NCI-H1694 treated with DMSO at 0.1 percent for 48 hours (cell line): ENCODE results near the gene MTCH1.

Source experiments
- DNase-seq: peaks from one replicate; lab custom pipeline; 2025; lab: John Stamatoyannopoulos, UW

The MTCH1 gene, protein sequence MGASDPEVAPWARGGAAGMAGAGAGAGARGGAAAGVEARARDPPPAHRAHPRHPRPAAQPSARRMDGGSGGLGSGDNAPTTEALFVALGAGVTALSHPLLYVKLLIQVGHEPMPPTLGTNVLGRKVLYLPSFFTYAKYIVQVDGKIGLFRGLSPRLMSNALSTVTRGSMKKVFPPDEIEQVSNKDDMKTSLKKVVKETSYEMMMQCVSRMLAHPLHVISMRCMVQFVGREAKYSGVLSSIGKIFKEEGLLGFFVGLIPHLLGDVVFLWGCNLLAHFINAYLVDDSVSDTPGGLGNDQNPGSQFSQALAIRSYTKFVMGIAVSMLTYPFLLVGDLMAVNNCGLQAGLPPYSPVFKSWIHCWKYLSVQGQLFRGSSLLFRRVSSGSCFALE

DNA sequence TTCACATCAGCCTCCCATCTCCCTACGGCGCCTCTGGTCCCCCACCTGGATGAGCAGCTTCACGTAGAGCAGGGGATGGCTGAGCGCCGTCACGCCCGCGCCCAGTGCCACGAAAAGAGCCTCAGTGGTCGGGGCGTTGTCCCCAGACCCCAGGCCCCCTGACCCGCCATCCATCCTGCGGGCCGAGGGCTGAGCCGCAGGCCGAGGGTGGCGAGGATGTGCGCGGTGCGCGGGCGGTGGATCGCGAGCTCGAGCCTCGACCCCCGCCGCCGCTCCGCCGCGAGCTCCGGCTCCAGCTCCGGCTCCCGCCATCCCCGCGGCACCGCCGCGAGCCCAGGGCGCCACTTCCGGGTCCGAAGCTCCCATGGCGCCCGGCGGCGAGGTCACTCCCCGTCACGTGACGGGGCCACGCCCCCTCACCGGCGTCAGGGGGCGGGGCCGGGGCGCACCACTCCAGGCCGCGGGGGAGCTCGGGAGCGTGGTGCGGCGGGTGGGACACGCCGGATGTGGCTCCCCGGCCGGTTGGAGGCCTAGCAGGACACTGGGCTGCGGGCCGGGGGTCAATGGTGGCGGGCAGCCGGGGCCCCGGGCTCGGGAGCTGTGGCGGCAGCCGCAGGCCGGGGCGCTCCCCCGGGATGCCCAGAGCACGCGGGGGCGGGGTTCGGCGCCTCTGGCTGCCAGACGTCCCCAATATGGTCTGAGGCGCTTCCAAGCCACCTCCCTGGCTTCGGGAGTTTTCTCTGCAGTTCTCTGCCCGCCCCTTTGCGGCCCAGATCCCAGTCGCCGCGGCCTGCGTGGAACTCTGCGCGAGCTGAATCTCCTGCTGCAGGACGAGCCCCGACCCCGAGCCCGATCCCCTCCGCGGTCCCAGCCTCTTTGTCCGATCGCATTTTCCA, at the start of gene MTCH1:
MTCH1 (minus strand) TSS at position 389 of the 896 bp plus-strand sequence; CDS start at position 366, 23 bp downstream.
- DNase-seq: peak; percentile 64

DNA sequence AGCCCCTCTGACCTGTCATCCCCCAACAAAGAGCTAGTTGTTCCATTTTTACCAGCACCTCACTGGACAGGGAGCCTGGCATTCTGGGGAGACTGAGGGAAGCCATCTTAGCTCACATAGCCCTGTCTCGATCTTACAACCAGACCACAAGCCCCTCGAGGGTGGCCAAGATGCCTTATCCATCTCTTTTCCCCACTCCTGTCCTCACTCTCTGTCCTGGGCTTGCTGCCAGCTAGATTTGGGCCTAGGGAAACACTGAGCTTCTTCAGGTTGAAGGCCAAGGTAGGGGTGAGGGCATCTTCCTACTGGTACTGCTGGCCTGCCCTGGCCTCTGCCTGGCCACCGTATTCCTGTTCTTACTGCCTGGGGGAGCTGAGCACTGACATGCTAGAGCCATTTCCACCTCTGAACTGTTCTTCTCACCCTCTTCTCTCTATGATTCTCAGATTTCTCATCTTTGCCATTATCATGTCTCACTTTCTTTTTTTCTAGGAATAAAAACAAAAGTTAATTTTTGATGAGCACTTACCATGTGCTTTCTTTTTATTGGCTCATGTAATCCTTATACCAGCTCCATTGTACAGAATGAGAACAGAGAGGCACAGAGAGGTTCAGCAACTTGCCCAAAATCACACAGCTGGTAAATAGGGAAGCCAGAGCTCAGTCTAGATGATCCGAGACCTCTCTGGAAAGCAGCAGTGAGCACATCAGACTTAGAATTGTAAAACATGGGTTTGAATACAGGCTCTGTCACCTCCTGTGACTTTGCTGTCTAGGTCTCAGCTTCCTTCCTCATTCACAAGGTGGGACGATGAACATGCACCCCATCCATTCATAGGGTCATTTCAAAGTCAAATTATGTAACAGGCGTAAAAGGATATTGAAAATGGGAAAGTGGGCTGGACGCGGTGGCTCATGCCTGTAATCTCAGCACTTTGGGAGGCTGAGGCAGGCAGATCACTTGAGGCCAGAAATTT, 48.1 kb upstream of the MTCH1 start:
- DNase-seq: no peak

DNA sequence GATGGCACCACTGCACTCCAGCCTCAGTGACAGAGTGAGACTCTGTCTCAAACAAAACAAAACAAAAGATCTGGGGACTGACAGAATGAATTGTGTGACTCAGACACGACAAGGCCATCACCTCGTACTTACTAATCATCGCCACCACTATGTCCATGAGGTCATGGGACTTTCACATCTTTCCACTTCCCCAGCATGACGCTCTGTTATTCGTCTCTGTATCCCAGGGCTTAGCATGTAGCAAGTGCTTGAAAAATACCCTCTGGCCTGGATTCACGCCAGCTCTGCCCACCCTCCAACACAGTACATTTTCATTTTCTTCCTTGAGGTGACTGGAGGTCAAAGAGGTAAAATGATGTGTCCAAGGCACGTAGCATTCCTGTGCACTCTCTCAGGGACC, 47.3 kb upstream of the MTCH1 start:
- DNase-seq: no peak

DNA sequence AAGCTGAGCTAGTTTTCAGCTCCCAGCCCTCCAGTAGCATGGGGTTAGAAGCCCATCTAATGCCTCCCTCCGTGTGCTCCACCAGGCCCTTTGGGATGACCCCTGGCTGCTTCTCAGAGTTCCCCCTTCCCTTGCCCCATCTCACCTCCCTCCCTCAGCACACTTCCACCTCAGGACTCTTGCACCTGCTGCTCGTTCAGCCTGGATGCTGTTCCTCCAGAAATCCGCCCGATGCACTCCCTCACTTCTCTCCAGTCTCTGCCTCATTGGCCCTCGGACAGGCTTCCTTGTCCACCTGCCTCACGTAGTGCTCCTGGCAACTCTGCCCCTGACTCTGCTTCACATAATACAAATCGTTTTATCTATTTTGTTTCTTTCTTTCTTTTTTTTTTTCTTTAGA, 46.2 kb upstream of the MTCH1 start:
- DNase-seq: no peak

DNA sequence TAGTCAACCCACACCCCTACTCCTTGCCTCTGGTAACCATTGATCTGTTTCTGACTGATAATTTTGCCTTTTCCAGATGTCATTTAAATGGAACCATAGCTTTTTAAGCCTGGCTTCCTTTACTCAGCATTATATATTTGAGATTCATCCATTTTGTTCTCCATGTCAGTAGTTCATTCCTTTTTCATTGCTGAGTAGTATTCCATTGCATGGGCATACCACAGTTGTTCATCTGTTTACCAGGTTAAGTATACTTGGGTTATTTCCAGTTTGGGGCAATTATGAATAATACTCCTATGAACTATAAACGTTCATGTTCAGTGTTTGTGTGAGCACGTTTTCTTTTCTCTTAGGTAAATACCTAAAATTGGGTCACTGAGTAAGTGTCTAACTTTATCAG, 44.6 kb upstream of the MTCH1 start:
- DNase-seq: no peak

DNA sequence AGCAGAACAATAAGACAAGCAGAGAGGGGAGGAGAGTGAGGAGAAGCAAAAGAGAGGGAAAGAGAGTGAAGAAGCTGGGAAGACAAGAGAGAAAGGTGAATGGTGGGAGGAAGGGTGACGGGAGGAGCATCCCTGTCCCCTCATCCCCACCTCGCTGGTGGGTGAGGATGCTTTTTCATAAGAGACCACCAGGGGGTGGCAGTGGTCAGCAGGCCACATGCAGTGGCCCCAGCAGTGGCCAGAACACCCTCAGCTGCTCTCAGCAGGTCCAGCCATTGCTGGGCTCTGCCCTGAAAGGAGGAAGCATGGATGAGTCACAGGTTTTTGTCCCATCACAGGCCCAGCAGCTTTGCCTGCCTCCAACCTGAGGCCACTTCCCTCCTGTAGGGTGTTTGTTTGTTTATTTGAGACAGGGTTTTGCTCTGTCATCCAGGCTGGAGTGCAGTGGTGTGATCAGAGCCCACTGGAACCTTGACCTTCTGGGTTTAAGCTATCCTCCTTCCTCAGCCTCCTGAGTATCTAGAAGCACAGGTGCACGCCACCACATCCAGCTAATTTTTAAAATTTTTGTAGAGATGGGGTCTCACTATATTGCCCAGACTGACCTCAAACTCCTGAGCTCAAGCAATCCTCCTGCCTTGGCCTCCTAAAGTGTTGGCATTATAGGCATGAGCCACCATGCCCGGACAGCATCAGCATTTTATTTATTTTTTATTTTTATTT, 43.4 kb upstream of the MTCH1 start:
- no peak for DNase-seq

DNA sequence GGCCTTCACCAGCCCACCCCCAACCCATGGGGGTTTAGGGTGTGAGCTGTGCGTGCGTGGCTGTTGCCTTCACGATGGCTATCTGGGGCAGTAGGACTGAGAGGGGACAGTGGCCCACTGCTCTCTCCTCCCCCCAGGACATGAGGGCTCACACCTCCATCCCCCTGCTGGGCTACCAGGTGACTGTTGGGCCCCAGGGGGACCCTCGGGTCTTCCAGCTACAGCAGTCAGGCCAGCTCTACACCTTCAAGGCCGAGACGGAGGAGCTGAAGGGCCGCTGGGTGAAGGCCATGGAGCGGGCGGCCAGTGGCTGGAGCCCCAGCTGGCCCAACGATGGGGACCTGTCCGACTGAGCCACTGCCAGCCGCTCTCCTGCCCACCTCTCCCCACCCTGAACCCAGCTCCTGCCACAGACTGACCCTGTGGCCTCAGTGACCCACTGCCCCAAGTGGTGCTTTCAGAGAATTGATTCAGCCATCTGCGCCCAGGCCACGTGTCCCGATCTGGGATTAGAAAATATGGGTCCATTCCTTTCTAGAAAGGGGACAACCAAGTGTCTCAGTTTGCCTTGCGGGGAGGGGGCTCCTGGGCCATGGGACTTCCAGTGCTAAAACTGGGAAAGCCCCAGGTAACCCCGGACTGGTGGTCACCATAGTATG, 41.9 kb upstream of the MTCH1 start:
- DNase-seq: no peak

DNA sequence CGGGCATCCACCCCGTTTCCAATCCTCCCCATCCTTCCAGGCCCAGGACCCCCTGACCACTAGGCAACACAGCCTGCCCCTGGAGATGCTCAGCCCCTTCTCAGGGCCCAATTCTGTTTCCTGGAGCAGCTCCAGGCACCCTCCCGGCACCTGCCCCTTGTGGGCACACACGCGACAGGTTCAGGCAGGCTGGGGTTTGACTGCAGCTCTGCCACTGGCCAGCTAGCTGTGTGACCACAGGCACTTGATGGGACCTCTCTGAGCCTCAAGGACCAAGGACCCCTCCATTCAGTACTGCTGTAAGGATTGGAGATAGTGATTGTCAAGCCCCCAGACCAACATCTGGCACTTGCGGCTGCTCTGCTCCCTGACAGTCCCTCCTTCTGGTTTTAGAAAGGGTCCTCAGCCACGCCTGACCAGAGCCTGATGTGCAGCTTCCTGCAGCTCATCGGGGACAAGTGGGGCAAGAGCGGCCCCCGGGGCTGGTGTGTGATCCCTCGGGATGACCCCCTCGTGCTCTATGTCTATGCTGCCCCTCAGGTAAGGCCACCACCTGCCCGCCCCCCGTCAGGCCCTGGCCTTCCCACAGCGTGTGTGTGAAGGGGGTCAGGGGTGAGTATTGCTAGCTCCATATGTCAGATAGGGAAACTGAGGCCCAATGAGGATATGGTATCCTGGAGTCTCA, 41.2 kb upstream of the MTCH1 start:
- DNase-seq: no peak

DNA sequence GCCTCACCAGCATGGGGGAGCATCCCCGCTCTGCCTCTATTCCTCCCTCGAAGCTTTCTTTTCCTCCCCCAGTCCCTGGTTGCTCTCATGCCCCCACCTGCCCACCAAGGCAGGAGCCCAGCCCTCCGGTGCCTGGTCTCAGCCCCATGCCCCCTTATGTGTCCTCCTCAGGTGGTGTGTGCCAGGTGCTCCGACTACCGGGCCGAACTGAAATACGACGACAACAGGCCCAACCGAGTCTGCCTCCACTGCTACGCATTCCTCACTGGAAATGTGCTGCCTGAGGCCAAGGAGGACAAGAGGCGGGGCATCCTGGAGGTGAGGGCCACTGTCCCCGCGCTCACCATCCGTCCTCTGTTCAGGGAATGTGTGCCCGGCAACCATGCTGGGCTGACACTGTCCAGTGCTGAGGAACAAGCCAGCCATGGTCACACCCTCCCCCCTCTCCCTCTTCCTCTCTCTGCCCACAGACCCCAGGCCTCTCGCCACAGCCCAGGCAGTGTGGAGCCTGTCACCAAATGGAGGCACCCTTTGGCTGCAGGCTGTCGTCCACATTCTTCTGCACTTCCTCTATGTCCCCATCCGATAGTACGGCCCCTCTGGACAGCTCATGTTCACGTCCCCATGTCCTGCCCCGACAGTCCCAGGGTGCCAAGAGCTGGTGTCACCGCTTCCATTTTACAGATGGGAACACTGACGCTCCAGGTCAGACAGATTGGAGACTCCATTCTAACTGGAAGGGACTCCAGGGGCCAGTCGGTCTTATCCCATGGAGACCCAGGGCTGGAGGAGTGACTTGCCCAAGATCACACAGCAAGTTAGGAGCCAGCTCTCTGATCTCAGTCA, 39.8 kb upstream of the MTCH1 start:
- DNase-seq: no peak

DNA sequence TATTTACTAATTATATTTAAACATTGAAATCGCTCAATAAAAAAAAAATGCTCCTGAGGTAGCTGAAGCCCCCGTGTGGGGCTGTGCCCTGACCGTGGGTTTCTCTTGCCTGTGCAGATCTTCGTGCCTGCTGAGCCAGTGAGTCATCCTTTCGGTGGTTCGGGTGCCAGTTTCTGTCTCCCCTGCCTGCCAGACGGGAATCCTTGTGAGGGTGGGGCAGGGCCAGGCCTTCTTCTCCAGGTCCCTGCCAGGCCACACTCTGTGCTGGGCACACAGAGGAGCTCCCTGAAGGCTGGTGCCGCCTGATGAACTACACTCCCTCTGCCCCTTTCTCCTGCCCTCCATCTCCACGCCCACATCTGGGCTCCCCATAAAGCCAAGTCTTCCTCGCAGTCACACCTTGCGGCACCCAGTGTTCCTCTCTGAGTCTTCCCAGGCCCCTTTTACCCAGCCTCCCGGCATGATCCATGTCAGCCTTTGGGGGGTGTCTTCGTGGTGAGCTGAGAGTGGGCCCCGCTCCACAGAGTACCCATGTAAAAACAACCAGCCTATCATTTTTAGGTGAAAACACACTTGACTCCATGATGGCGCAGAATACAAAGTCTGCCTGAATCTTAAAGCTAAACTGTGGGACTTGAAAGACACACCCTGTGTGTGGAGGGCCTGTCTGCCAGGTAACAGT, 38.8 kb upstream of the MTCH1 start:
- DNase-seq: no peak

DNA sequence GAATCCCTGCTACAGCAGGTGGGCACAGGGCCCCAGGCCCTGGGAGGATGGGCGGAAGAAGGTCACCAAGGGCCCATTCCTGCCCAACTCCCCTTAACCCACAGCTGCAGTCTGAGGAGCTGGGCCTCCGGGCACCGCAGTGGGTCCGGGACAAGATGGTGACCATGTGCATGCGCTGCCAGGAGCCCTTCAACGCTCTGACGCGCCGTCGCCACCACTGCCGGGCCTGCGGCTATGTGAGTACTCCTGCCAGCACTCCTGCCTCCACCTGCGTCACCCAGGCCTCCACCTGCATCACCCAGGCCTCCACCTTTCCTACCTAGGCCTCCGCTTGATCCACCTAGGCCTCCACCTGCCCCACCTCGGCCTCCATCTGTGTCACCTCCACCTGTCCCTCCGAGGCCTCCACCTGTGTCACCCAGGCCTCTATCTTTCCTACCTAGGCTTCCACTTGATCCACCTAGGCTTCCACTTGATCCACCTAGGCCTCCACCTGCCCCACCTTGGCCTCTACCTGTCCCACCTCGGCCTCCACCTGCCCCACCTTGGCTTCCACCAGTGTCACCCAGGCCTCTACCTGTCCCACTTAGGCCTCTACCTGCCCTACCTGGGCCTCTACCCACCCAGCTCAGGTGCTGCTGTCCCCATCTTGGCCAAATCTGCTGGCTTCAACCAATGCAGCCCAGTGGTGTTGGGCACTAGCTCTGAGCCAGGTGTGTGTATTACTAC, 36.3 kb upstream of the MTCH1 start:
- no peak for DNase-seq

DNA sequence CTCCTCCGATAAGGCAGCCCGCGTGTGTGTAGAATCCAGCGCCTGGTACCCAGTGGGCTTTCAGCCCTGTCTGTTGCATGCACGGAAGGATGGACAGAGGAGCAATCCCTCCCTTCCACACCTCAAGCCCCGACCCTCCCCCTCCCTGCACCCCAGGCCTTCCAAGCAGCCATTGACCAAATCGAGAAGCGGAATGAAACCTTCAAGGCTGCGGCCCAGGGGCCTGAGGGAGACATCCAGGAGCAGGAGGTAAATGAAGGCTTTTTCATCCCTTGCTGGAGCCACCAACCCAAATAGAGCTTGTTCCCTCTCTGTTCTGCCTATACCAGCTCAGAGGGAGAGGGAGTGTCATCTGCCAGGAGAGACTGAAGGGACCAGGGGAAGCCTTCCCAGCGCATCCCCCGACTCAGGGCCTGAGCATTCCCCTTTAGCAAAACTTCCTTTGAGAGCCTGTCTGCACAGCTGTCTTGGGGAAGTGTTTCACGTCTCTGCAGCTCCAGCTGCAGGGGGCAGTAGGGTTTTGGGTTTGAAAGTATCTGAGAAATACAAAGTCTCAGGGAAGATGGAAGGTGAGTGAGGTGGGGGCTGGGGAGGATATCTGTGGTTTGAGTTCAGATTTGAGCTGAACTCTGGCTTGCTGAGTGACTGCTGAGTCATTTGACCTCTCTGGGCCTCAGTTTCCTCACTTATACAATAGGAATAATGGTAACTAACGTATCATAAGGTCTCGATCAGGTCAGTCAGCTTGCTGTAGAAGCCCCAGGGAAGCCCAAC, 35.5 kb upstream of the MTCH1 start:
- DNase-seq: no peak

DNA sequence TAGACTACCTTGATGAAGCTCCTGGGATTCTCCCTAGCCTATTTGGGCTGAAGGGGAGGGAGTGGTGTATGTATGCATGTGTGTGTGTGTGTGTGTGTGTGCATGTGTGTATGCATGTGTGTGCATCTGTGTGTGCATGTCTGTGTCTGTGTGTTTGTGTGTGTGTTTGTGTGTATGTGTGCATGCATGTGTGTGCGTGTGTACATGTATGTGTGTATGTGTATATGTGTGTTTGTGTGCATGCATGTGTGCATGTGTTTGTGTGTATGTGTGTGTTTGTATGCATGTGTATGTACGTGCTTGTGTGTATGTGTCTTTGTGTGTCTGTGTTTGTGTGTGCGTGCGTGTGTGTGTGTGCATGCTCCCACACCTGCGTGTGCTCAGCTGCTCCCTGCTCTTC, 34.8 kb upstream of the MTCH1 start:
- no peak for DNase-seq

DNA sequence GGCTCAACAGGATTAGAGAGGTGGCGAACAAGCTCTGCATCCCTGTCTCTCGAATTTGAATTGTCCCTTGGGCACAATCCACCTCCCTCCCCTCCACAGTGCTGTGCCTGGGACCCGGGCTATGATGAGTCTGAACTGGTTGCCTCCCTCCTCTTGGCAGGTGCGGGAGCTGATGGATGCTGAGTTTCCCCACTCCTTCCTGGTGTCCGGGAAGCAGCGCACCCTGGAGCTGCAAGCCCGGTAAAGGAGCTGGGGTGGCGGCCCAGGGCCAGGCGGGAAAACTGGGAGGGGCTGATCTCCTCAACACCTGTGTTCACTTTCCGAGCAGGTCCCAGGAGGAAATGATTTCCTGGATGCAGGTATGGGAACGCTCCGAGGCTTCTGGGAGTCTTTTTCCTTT, 34.4 kb upstream of the MTCH1 start:
- no peak for DNase-seq

DNA sequence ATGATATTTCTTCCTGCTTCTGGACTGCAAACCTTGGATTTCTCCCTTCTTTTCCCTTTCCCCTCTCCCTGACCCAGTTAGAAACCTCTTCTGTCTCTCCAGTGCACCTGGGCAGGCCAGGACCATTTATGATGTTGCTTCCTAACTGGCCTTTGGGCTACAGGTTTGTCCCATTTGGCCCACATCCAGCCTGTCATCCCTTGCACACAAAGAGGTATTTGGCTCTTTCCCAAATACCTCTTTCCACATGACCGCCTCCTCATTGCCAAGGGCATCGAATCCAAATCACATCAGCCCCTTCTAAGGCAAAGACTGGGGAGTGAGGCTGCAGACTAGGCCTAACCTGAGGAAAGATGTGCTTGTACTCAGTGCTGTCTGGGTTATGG, 33.1 kb upstream of the MTCH1 start:
- peak; percentile 49 for DNase-seq

DNA sequence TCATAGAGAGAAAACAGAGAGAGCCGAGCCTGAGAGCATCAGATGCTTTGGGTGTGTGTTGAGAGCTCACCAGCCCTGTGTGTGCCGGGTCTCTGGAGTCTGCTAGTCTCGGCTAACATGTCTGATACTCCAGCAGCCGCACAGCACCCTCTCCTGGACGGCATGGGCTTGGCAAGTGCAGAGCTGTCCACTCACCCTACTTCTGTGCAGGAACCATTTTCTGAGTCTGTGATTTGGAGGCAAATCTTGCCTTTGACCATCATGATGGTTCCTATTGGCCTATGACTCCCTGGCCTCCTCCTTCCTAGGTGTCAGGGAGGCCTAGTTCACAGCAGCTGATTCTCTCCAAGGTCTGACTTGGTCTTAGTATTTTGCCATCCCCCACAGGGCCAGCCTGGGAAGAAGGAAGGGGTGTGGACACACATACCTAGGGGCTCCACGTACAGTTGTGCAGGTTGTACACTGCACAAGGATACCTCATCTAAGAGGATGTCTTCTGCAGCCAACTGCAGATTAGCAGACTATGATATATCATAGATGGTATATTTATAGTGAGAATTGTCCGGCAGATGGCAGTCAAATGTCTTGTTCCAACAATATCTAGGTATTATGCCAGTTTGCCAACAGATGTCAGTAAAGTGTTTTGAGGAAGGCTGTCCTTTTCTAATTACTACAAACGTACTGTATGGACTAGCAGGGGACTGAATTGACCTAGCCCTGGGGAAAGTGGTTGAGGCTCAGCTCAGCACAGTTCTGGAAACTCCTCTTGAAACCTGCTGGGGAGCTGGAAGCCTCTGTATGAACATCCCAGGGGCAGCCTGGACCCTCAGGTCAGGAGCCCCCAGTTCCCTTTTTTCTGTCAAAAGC, 32.4 kb upstream of the MTCH1 start:
- peak; percentile 95 for DNase-seq
